Stimulated activated CD8-positive, alpha-beta memory T cell treated with anti-CD3 and anti-CD28 coated beads, Interleukin-12 subunit alpha, Interleukin-12 subunit beta, amount 100 ng/mL, for 24 hours (primary cell): ENCODE data around the gene CHST8.
"Not testable (repeated sequence)": the region's sequence is repeated elsewhere in the genome, so short reads cannot be mapped to it uniquely, and the experiment has no call there.

Source experiments
- DNase-seq: peaks from one replicate; pipeline ENCODE4 v3.0.0-alpha.2; 2020; ENCODE audit errors: extremely low read depth

CHST8 gene

DNA sequence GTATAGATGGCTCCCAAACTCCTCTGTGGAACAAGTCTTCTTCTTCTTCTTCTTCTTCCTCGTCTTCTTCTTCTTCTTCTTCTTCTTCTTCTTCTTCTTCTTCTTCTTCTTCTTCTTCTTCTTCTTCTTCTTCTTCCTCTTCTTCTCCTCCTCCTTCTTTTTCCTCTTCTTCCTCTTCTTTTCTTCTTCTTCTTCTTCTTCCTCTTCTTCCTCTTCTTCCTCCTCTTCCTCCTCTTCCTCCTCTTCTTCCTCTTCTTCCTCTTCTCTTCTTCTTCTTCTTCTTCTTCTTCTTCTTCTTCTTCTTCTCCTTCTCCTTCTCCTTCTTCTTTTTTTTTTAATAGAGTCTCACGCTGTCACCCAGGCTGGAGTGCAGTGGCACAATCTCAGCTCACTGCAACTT lies 3.4 kb upstream of the CHST8 start:
- DNase-seq, result not testable (repeated sequence)

DNA sequence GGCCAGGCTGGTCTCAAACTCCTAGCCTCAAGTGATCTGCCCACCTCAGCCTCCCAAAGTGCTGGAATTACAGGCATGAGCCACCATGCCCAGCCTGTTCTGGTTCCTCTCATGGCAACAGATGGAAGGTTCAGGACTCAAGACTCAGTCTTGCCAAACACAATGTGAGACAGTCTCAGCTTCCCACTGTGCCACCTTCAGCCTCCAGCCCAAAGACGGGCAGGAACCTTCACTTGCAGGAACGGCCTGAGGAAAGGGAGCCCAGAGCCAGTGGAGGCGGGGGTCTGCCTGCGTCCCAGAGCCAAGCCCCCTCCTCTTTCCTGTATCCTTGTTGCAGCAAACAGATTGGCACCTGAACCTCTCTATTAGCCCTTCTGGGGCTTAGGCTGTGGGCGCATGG lies 2.9 kb upstream of the CHST8 start:
- DNase-seq, result no peak

DNA sequence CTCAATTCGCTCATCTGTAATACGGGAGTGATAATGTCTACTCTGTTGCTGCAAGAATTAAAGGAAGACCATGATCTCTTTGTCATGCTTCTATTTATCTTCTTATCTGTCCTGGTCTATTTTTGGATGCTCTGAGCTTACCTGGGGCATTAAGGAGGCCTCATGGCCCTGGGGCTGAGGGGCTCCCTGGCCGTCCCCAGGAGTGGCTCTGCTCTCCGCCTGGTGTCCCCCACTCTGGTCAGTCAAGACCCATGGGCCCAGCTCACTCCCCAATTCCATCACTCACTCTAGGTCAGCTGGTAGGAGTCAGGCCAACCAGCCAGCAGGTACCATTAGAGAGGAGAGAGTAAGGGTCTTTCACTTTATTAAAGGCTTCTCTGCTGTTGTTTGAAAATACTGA lies 1.1 kb upstream of the CHST8 start:
- no peak for DNase-seq

DNA sequence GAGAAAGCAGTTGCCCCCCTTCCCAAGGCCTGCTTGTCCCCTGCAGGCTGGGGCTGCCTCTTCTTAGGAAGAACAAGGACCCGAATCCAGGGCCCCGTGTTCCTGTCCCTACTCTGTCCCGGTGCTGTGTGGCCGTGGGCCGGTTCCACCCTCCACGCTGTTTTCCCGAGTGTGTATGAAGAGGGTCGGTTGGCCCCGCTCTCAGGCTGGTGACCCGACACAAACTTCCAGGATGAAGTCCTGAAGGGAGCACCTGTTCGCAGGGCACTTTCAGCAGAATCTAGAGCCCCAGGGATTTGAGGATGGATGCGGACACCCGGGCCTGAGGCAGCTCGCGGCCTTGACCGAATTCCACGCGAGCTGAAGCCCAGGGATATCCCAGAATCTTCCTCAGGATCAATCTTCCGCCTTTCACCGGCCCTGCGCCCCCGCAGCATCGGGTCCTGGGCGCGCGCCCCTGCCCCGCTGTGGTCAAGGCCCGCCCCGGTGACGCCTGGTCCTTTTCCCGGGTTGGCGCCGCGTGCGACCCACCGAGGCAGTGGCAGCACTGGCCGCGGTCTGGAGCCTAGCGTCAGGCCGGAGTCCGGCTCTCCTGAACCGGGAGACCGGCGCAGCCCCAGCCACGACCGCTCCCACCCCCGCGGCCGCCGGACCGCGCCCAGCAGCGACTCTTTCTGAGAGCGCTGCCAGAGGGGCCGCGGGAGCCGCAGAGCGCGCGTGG lies 528 bp upstream of the CHST8 start:
- no peak for DNase-seq

DNA sequence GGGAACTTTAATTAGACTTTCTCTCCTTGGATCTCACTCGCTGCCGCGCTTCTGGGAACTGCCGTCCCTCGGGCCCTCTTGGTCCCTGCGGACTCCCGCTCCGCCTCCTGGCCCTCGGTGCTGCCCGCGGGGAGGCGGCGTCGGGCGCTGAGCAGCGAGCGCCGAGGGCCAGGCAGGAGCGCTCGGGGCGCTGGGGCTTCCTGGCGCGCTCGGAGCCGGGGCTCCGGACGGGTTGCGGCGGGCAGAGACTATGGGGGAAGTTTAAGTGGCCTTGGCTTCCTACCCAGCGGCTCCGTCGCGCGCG lies 704 bp downstream of the CHST8 start:
- DNase-seq, result no peak

DNA sequence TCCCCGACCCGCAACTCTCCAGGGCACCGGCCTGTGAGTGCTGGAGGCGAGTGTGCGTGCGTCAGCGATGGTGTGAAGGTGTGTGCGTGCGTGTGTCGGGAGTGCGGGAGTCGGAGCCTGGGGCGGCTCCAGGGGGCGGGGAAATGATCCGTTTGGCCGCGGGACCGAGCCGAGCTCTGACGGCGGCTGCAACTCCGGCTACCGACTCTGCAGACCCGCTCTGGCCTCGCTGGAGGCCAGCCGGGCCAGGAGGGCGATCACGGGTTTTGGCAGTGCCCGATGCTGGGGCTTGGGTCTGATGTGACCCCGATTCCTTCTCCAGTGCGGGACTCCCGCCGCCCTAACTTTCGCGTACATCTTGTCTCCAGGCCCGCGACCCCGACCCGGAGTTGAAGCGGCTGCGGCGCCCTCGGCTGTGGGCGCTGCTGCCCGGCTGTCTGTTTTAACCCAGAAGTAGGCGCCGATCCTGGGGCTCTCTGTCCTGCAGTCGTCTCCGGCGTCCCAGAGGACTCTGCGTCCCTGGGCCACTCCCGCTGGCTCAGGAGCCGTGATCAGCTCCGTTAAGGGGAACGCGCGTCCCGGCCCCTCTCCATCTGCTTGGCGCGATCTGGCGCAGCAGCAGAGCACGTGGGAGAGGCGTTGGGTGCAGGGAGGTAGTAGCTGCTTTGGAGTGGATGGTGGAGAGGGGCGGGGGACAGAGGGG lies 1.2 kb downstream of the CHST8 start:
- no peak for DNase-seq

DNA sequence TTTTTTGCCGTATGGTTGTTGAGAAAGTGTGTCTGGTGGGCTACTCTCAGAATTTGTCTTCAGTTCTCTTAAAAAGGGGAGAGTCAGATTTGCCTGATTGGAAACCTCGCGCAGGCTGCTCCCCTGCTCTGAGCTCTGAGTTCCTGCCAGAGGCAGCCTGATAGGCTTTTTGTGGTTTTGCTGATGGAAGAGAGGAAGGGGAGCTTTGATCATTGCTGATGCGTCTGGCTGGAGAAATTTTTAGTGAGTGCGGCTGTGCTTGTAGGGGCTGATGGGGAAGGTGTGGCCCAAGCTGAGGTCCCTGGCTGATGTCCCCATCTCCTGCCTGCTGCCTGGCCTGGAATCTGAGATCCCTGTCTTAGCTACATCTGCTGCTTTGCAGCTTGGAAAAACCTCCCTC lies 2.8 kb downstream of the CHST8 start:
- no peak for DNase-seq

DNA sequence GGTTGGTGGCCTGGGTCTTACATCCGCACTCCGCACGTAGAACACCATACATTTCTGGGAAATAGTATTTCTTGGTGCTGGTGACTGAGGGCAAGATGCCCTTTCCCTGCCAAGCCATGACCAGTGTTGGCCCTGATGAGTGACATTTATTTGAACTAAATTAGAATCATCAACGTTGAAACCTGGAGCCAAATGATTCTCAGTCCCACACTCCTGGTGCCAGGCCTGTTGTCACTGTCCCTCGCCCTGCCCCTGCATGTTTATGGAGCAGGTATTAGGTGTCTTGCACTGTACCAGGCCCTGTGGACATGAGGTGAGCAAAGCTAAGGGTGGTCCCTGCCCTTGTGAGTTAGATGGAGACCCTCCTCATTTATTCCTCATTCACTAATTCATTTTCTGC lies 5.8 kb downstream of the CHST8 start:
- no peak for DNase-seq

DNA sequence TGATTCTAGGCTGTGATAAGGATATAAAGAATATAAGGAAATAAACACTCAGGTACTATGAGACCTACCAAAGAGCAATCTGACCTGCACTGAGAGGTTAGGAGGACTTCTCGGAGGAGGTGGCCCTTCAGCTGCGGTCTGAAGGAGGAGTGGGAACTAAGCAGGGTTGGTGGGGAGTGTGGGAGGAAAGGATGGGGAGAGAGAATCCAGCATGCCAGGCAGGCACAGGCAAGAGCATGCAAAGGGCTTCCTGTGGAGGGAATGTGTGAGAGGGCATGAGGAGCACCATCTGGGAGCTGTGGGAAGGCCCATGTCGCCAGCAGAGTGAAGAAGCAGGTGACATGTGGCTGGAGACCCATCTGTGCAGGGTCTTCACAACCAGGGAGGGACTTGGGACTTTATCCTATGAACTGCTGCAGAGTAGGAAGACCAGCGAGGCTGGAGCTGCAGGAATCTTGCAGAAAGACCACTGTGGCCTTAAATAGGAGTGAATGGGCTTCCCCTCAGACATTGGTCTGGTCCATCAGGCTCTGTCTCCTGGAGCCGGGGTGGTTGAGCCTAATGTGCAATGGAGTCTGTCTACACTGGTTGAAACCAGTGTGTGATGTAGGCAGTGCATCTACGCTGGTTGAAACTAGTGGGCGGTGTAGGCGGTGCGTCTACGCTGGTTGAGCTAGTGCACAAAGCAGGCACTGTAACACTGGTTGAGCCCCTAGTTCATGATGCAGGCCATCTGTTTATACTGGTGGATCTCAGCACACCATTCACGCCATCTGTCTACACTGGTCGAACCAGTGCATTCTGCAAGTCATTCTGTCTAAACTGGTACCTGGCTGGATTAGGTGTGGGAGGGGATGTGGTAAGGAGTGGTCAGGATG lies 6.4 kb downstream of the CHST8 start:
- no peak for DNase-seq

DNA sequence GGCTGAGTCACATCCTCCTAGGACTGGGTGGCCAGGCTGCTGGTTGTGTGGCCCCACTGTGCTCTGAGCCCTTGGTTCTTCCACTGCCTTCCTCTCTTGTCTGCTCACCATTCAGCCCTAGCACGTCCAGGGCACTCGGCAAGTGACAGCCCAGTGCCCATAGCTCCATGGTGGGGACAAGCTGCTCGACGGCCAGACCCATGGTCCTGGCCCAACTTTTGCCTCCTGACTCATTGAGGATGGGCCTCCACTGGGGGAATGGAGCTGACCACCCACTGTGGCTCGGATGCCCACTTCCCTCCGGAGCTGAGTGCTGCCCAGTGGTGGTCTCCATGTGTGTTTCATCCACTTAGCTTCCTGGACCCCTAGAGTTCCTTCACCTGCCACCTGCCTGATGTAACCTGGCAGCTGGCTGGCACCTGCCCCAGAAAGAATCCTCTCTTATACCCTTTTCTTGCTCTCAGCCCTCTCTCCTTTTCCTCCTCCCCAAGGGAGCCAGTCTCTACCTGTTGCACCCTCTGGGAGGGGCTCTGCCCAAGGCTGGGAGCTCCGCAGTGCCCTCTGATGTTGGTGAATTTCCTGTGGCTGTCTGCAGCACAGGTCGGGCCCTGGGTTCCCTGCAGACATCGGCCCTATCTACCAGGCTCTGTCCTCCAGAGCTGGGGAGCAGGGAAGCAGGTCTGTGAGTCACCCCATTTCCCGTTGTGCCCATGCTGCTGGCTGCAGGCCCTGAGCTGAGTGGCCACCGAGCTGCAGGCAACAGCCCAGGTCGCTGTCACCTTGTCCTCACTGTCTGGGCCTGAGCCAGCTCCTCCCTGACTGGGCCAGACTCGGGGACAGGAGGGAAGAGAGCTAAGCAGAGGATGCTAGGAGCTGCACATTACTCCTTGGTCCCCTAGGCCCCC lies 7.4 kb downstream of the CHST8 start:
- no peak for DNase-seq

DNA sequence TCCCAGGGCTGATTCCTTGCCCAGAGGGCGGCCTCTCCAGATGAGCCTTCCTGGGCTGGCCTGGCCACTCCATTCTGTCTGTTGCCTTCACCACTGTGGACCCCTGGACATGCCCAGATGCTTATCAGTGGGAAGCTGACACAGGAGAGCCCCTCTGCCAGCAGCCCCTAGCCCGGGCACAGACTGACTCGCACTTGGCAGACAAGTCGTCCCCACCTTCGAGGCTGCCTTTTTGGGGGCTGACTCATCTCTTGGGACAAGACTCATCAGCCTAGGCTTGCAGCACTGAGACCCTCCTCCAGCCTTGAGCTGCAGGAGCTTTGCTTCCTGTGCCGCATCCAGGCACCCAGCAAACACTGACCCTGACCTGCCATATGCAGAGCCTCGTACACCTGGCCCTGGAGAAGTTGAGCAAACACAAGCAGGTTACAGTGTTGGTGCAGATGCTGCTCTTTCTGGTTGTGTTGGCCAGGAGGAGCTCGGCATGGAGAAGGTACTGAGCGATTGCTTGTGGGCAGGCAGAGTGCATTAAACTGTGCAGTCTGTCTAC lies 8.1 kb downstream of the CHST8 start:
- DNase-seq, result no peak

DNA sequence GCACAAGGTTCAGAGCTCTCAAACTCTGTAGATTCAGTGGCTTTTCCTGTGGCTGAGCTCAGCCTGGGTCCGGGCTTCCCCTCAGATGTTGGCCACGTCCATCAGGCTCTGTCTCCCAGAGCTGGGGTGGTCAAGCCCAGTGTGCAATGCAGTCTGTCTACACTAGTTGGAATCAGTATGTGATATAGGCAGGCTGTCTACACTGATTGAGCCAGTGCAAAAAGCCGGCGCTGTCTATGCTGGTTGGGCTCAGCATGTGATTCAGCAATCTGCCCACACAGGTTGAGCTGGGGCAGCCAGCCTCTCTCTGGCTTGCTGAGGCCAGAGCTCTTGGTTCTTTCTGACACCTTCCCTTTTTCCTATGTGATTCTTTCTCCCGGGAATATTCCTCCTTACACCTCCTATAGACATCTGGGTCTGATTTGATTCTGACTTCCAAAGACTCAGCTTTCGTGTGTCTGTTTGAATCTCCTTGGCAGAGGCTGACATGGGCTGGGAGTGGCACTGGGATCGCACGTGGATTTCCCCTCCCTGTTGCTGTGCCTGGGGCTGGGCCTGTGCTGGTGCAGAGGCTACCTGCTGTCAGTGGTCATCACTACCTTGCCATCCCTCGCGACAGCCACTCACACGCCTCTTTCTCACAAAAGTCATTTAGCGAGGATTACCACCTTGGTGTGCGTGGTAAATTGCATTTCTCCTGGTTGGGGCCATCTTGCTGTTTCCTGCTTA lies 9.3 kb downstream of the CHST8 start:
- no peak for DNase-seq

DNA sequence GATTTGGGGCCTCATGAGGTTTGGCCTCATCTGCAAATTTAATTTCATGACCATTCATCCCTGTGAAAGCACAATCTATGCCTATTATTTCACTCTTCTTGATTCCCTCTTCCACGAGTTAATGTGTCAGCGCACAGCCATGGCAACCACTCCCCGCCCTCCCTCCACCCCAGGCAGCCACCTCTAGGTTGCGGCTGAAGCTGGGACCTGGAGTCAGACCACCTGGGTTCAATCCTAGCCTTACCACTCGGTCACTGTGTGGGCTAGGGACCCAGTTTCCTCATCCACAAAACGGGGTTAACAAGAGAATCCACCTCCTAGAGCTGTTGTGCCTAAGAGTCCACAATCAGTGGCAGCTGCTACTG lies 9.8 kb downstream of the CHST8 start:
- DNase-seq, result no peak

DNA sequence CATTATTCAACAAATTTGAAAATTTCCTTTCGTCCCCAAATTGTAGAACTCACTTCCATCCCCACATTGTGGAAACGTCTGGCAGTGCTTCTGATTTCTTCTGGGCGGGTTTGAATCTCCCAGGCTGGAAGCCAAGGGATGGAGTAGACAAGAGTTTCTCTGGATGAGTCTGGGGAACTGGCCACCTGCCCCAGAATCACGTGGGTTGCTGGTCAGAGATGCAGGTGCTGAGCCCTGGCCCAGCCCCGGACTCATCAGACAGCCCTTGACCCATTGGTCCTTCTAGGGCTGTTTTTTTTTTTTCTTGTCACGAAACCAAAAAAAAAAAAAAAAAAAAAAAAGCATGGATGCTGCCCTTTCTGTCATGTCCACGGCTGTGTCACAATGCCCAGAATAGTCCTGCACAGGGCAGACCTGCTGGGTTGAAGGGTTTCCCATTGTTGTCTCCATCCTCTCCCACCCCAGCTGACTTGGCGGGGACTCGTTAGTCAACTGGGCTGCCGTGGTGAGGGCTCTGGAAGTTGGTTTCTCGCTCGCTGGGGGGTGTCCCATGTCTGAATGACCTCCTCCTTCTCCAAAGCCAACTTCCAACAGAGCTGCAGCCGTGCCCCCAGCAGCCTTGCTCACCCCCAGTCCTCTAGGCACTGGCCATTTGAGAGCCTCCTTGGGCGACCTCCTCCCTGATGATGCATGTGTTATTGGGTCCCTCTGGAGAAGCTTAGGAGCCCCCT lies 12.8 kb downstream of the CHST8 start:
- DNase-seq, result no peak

DNA sequence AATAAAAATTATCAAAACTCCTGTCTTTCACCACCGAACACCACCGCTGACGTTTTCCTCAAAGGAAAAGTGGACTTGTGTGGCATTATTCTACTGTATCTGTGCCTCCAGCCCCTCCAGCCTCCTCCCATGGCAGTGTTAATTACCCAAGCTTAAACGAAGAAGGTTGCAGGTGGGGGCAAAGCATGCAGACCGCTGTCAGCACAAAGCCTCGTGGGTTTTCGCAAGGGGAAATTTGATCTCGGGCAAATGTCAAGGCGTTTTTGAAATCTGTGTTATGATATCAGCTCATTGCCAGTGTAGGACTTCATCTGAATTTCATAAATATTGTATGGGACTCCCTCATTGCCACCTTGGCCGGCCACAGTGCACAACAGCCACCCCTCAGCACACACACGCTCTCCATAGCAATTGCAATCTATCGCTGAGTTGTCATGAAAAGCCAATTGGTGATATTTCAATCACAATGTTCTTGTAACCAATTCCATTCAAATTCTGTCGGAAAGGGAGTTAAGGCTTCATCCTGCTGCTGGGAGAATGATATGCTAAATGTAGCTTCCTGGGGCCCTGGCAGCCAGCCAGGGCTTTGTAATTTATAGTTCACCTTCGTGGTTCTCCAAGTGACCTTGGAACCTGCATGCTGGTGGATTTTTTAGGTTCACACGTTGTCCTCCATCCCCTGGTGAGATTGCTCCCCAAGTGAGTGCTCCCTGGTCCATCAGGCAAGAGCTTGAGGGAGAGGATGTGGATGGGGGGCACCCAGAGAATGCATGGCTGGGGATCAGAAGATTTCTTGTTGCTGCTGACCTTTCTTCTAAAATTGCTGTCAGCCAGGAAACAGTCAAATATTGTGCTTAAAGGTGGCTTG lies 16.6 kb downstream of the CHST8 start:
- no peak for DNase-seq

DNA sequence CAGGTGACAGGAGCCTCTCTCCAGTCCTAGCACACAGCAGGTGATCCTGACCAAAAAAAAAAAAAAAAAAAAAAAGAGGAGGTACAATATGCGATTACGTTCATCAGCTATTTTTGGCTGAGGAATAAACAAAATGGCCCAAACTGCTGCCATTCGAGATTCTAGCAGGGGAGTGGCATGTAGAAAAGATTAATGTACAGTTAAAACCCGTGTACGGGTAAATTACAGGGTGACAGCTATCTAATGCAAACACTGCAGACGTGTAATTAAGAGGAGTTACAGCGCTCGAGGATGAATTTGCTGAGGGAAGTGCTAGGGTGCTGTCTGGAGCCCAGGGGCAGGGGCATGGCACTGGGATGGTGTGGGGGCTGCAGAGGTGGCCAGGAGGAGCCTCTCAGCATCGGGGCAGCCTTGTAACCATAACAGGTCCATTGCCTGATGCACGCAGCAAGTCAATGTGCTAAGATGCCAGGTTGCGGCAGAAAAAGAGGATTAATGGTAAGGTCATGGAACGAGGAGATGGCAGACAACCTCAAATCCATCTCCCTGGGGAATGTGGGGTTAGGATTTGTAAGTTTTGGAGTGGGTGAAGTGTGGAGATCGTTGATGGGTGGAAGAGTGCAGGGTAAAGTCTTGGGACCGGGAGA lies 17.4 kb downstream of the CHST8 start:
- no peak for DNase-seq

DNA sequence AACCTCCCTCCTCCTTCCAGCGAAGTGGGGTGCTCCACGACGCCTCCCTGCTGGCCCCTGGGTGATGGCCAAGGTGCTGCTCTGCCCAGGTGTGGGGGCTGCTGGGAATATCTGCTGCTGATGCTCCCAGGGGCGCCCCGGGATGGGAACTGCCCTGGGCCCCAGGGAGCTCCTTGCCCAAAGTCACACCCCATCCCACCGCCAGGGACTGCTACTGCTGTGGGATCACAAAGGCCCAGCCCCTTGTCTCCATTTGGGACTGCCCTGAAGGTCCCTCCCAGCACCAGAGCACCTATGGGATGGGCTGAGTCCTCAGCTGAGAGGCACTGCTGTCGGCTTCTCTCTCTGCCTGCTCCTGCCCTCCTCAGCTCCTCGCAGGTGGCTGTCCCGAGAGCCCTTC lies 19.0 kb downstream of the CHST8 start:
- DNase-seq, result no peak

DNA sequence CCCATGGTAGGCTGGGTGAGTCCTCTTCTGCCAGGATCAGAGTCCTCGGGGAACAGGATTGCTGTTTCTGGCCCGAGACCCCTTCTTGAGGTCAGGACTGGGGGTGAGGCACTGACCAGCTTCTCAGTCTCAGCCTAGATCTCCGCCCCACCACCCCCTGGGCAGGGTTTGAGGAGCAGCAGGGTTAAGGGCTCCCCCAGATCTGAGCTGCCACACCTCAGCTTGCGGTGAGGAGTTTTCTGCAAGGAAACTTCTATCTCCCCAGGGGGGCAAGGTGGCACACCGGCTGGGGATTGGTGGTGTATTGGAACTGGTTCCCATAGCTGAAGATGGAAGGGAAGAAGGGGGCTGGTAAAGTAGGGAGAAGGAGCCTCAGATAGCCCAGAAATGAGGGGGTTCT lies 19.5 kb downstream of the CHST8 start:
- no peak for DNase-seq
